Loucy (cell line): ENCODE measurements around the gene ANXA8.

ENCODE experiments used
- H2AFZ ChIP-seq: fragments of 200-600 bp; sonication (generic); 2 replicates; pipeline ENCODE4 v1.6.0; 2016; ENCODE audit warnings: antibody characterized with exemption, mild to moderate bottlenecking, low read length, moderate library complexity
- H3F3A ChIP-seq: fragments of 200-600 bp; 2 replicates; pipeline ENCODE4 v1.6.0; 2016; ENCODE audit warnings: antibody characterized with exemption, low read depth, mild to moderate bottlenecking
- H3K27me3 ChIP-seq: fragments of 200-600 bp; sonication (generic); 2 replicates; pipeline ENCODE4 v1.6.1; 2014; ENCODE audit warnings: low read length, mild to moderate bottlenecking; ENCODE audit not compliant: insufficient read depth, poor library complexity, severe bottlenecking
- H3K36me3 ChIP-seq: fragments of 200-600 bp; sonication (generic); 2 replicates; pipeline ENCODE4 v1.6.1; 2016; ENCODE audit warnings: low read length; ENCODE audit not compliant: insufficient read depth
- H3K4me1 ChIP-seq: fragments of 200-600 bp; sonication (generic); 2 replicates; pipeline ENCODE4 v1.5.1; 2014; ENCODE audit warnings: low read length, mild to moderate bottlenecking; ENCODE audit not compliant: insufficient read depth, poor library complexity, severe bottlenecking
- H3K4me2 ChIP-seq: fragments of 200-600 bp; sonication (generic); 2 replicates; pipeline ENCODE4 v1.6.0; 2014; ENCODE audit warnings: antibody characterized with exemption, low read length, low read depth, mild to moderate bottlenecking; ENCODE audit not compliant: poor library complexity, severe bottlenecking
- H3K4me3 ChIP-seq: fragments of 200-600 bp; sonication (generic); 2 replicates; pipeline ENCODE4 v1.5.1; 2014; ENCODE audit warnings: low read length, mild to moderate bottlenecking, mixed read lengths; ENCODE audit not compliant: poor library complexity, severe bottlenecking
- H3K79me2 ChIP-seq: fragments of 200-600 bp; sonication (generic); 2 replicates; pipeline ENCODE4 v1.6.1; 2014; ENCODE audit warnings: low read length; ENCODE audit not compliant: insufficient read depth
- H3K9ac ChIP-seq: fragments of 200-600 bp; sonication (generic); 2 replicates; pipeline ENCODE4 v1.6.0; 2014; ENCODE audit warnings: mild to moderate bottlenecking, low read depth, low read length, moderate library complexity; ENCODE audit not compliant: poor library complexity, severe bottlenecking
- H3K9me2 ChIP-seq: fragments of 200-600 bp; sonication (generic); replicated peaks from 2 replicates; pipeline ENCODE4 v1.6.1; 2016; ENCODE audit warnings: low read depth, low read length, mixed read lengths
- H3K9me3 ChIP-seq: fragments of 200-600 bp; sonication (generic); 2 replicates; pipeline ENCODE4 v1.6.1; 2014; ENCODE audit warnings: mild to moderate bottlenecking, antibody characterized with exemption, low read length, low read depth; ENCODE audit not compliant: insufficient read depth
- H4K20me1 ChIP-seq: fragments of 200-600 bp; sonication (generic); 2 replicates; pipeline ENCODE4 v1.6.0; 2014; ENCODE audit warnings: antibody characterized with exemption, low read length, mild to moderate bottlenecking; ENCODE audit not compliant: insufficient read depth, poor library complexity, severe bottlenecking
- CTCF ChIP-seq: fragments of 200-600 bp; sonication (generic); conservative IDR thresholded peaks from 2 replicates; pipeline ENCODE4 v1.5.1; 2014; ENCODE audit warnings: mild to moderate bottlenecking, antibody characterized with exemption, low read length
- EZH2phosphoT487 ChIP-seq: fragments of 200-600 bp; IDR thresholded peaks from 2 replicates; pipeline ENCODE4 v1.6.1; 2018; ENCODE audit warnings: antibody characterized with exemption, mild to moderate bottlenecking, moderate library complexity, borderline replicate concordance

The ANXA8 gene

GRCh38 chr10:47454780-47455058 lies 29.2 kb downstream of the ANXA8 start:
- no peak overlapping the region for H3K4me2 ChIP-seq
- no peak overlapping the region for H3K9ac ChIP-seq
- no peak for TF ChIP-seq EZH2phosphoT487
- TF ChIP-seq CTCF: no peak
- H3K27me3 ChIP-seq: no peaks in the 10 kb centered on the region
- no peaks in the 10 kb centered on the region for H4K20me1 ChIP-seq
- no peaks in the 10 kb centered on the region for H3K9me2 ChIP-seq
- no peaks in the 10 kb centered on the region for H3K4me1 ChIP-seq
- no peaks in the 10 kb centered on the region for H3K36me3 ChIP-seq
- H3K4me3 ChIP-seq: no peak overlapping the region
- no peaks in the 10 kb centered on the region for H3F3A ChIP-seq
- no peak overlapping the region for H2AFZ ChIP-seq
- no peaks in the 10 kb centered on the region for H3K79me2 ChIP-seq
- no peaks in the 10 kb centered on the region for H3K9me3 ChIP-seq

GRCh38 chr10:47454008-47454779 lies 29.7 kb downstream of the ANXA8 start:
- peaks cover 4% of the 10 kb centered on the region for H3K4me1 ChIP-seq
- H3K4me3 ChIP-seq: no peak overlapping the region
- no peak overlapping the region for H3K4me2 ChIP-seq
- H3K9me2 ChIP-seq: no peaks in the 10 kb centered on the region
- TF ChIP-seq EZH2phosphoT487: no peak
- no peak for TF ChIP-seq CTCF
- H3K36me3 ChIP-seq: no peaks in the 10 kb centered on the region
- H3K9me3 ChIP-seq: no peaks in the 10 kb centered on the region
- H3K9ac ChIP-seq: no peak overlapping the region
- no peaks in the 10 kb centered on the region for H3K79me2 ChIP-seq
- no peaks in the 10 kb centered on the region for H3F3A ChIP-seq
- no peaks in the 10 kb centered on the region for H4K20me1 ChIP-seq
- H2AFZ ChIP-seq: no peak overlapping the region
- no peaks in the 10 kb centered on the region for H3K27me3 ChIP-seq

GRCh38 chr10:47453141-47454007 lies 30.5 kb downstream of the ANXA8 start:
- H2AFZ ChIP-seq: no peak overlapping the region
- H3K9me3 ChIP-seq: no peaks in the 10 kb centered on the region
- H3K9ac ChIP-seq: no peak overlapping the region
- no peak overlapping the region for H3K4me3 ChIP-seq
- H3K9me2 ChIP-seq: no peaks in the 10 kb centered on the region
- H3F3A ChIP-seq: no peaks in the 10 kb centered on the region
- no peaks in the 10 kb centered on the region for H4K20me1 ChIP-seq
- H3K36me3 ChIP-seq: no peaks in the 10 kb centered on the region
- H3K79me2 ChIP-seq: no peaks in the 10 kb centered on the region
- no peak overlapping the region for H3K4me2 ChIP-seq
- H3K4me1 ChIP-seq: peaks cover 13% of the 10 kb centered on the region
- no peaks in the 10 kb centered on the region for H3K27me3 ChIP-seq
- TF ChIP-seq EZH2phosphoT487 (no peak), CTCF (no peak)
